H9 (cell line): Measurements from ENCODE around the gene ADSL. TPM values are rescaled to one million over a fixed set of nuclear protein-coding genes. Genes with fewer than 3 reads are reported as not detected.

Experiments used
- DNase-seq: peaks from one replicate; pipeline ENCODE4 v3.0.0-alpha.2; 2017
- H2AFZ ChIP-seq: one replicate; pipeline ENCODE4 v1.6.1; 2013; ENCODE audit warnings: mild to moderate bottlenecking, low read length, control low read depth, moderate library complexity
- H2AK5ac ChIP-seq: 2 replicates; pipeline ENCODE4 v1.6.1; 2013; ENCODE audit warnings: low read length, control low read depth, mixed read lengths; ENCODE audit not compliant: insufficient read length
- H2BK120ac ChIP-seq: one replicate; pipeline ENCODE4 v1.6.1; 2013; ENCODE audit warnings: low read depth, mild to moderate bottlenecking, low read length, control low read depth, inconsistent platforms; ENCODE audit not compliant: poor library complexity, severe bottlenecking
- H2BK12ac ChIP-seq: 2 replicates; pipeline ENCODE4 v1.6.1; 2013; ENCODE audit warnings: low read length, control low read depth, mixed read lengths, low read depth; ENCODE audit not compliant: insufficient read length
- H2BK15ac ChIP-seq: 2 replicates; pipeline ENCODE4 v1.6.1; 2013; ENCODE audit warnings: low read depth, low read length, control low read depth
- H2BK20ac ChIP-seq: one replicate; pipeline ENCODE4 v1.6.1; 2013; ENCODE audit warnings: low read depth, mild to moderate bottlenecking, low read length, control low read depth, inconsistent platforms; ENCODE audit not compliant: poor library complexity, severe bottlenecking
- H2BK5ac ChIP-seq: 2 replicates; pipeline ENCODE4 v1.6.1; 2013; ENCODE audit warnings: low read length, control low read depth, mixed read lengths; ENCODE audit not compliant: insufficient read length
- H3K14ac ChIP-seq: 2 replicates; pipeline ENCODE4 v1.6.1; 2013; ENCODE audit warnings: low read length, control low read depth; ENCODE audit not compliant: insufficient read depth
- H3K18ac ChIP-seq: 2 replicates; pipeline ENCODE4 v1.6.1; 2013; ENCODE audit warnings: low read depth, mild to moderate bottlenecking, mixed read lengths, low read length, control low read depth; ENCODE audit not compliant: insufficient read length
- H3K23ac ChIP-seq: 2 replicates; pipeline ENCODE4 v1.6.1; 2013; ENCODE audit warnings: low read length, control low read depth, mixed read lengths, low read depth; ENCODE audit not compliant: insufficient read length
- H3K23me2 ChIP-seq: 2 replicates; pipeline ENCODE4 v1.6.1; 2013; ENCODE audit warnings: low read depth, mild to moderate bottlenecking, mixed read lengths, low read length, control low read depth; ENCODE audit not compliant: insufficient read length, poor library complexity, severe bottlenecking
- H3K27ac ChIP-seq: 2 replicates; pipeline ENCODE4 v1.5.1; 2013; ENCODE audit warnings: low read length, control low read depth, mixed read lengths, low read depth; ENCODE audit not compliant: insufficient read length
- H3K27me3 ChIP-seq: 2 replicates; pipeline ENCODE4 v1.6.1; 2013; ENCODE audit warnings: low read length, control low read depth, inconsistent platforms; ENCODE audit not compliant: insufficient read depth
- H3K4ac ChIP-seq: 2 replicates; pipeline ENCODE4 v1.6.1; 2013; ENCODE audit warnings: low read depth, mild to moderate bottlenecking, control low read depth, inconsistent platforms, low read length, moderate library complexity
- H3K4me1 ChIP-seq: 2 replicates; pipeline ENCODE4 v1.6.1; 2013; ENCODE audit warnings: low read length, control low read depth, inconsistent platforms; ENCODE audit not compliant: insufficient read depth
- H3K4me2 ChIP-seq: 2 replicates; pipeline ENCODE4 v1.6.1; 2013; ENCODE audit warnings: low read length, control low read depth, mixed read lengths; ENCODE audit not compliant: insufficient read length, insufficient read depth
- H3K56ac ChIP-seq: 2 replicates; pipeline ENCODE4 v1.6.1; 2013; ENCODE audit warnings: low read depth, mild to moderate bottlenecking, mixed read lengths, low read length, control low read depth; ENCODE audit not compliant: insufficient read length
- H3K79me1 ChIP-seq: 2 replicates; pipeline ENCODE4 v1.6.1; 2013; ENCODE audit warnings: low read depth, mild to moderate bottlenecking, moderate library complexity, low read length, control low read depth, inconsistent platforms; ENCODE audit not compliant: insufficient read depth, poor library complexity, severe bottlenecking
- H3K79me2 ChIP-seq: 2 replicates; pipeline ENCODE4 v1.6.1; 2013; ENCODE audit warnings: low read length, control low read depth, inconsistent platforms; ENCODE audit not compliant: insufficient read depth
- H3K9ac ChIP-seq: 2 replicates; pipeline ENCODE4 v1.6.1; 2013; ENCODE audit warnings: low read length, control low read depth, mixed read lengths; ENCODE audit not compliant: insufficient read length; ENCODE audit errors: extremely low read depth
- H3K9me3 ChIP-seq: one replicate; pipeline ENCODE4 v1.6.1; 2013; ENCODE audit warnings: low read depth, low read length, inconsistent platforms; ENCODE audit not compliant: control insufficient read depth
- H3T11ph ChIP-seq: one replicate; pipeline ENCODE4 v1.6.1; 2013; ENCODE audit warnings: mild to moderate bottlenecking, low read length, control low read depth, inconsistent platforms
- H4K20me1 ChIP-seq: one replicate; pipeline ENCODE4 v1.6.1; 2013; ENCODE audit not compliant: control insufficient read depth, insufficient read length, insufficient read depth
- H4K5ac ChIP-seq: 2 replicates; pipeline ENCODE4 v1.6.1; 2013; ENCODE audit warnings: low read depth, mild to moderate bottlenecking, mixed read lengths, low read length, control low read depth; ENCODE audit not compliant: insufficient read length
- H4K8ac ChIP-seq: replicated peaks from 2 replicates; pipeline ENCODE4 v1.6.1; 2013; ENCODE audit warnings: low read length, control low read depth, mixed read lengths, low read depth; ENCODE audit not compliant: insufficient read length
- H4K91ac ChIP-seq: 2 replicates; pipeline ENCODE4 v1.6.1; 2013; ENCODE audit warnings: low read depth, mild to moderate bottlenecking, moderate library complexity, mixed read lengths, low read length, control low read depth; ENCODE audit not compliant: insufficient read length
- H3K27ac Mint-ChIP-seq, 3 experiments: 2 replicates in 2 of 3; 3 replicates in 1 of 3; pipeline ENCODE4 v1.8.0; 2020 to 2021; ENCODE audit warnings: mixed read lengths in 3 of 3, mild to moderate bottlenecking in 1 of 3, moderate library complexity in 1 of 3
- H3K27me3 Mint-ChIP-seq: 2 replicates; pipeline ENCODE4 v1.8.0; 2021; ENCODE audit warnings: low read depth, mild to moderate bottlenecking, moderate library complexity, mixed read lengths
- H3K36me3 Mint-ChIP-seq, 3 experiments: 2 replicates in 2 of 3; 3 replicates in 1 of 3; pipeline ENCODE4 v1.8.0; 2020 to 2021; ENCODE audit warnings: low read depth in 3 of 3, mixed read lengths in 3 of 3; ENCODE audit not compliant: insufficient read depth in 1 of 3
- H3K4me1 Mint-ChIP-seq, 2 experiments: 2 replicates each; pipeline ENCODE4 v1.8.0; 2020; ENCODE audit warnings: mixed read lengths in 2 of 2
- H3K4me3 Mint-ChIP-seq, 2 experiments: 2 replicates in 1 of 2; 3 replicates in 1 of 2; pipeline ENCODE4 v1.8.0; 2020 to 2021; ENCODE audit warnings: mild to moderate bottlenecking in 2 of 2, mixed read lengths in 2 of 2, moderate library complexity in 1 of 2
- H3K9me3 Mint-ChIP-seq, 2 experiments: 2 replicates in 1 of 2; 3 replicates in 1 of 2; pipeline ENCODE4 v1.8.0; 2020; ENCODE audit warnings: mild to moderate bottlenecking in 2 of 2, mixed read lengths in 2 of 2, moderate library complexity in 1 of 2
- WGBS: extraction: QIAGEN DNeasy Blood & Tissue Kit; methylation state at CpG from one replicate; pipeline ENCODE4 v1.1.7; 2013; ENCODE audit warnings: missing lambda C conversion rate, low lambda C conversion rate, mixed read lengths; ENCODE audit not compliant: insufficient read length; ENCODE audit errors: extremely low coverage; 5-methylcytosine and 5-hydroxymethylcytosine counted together
- total RNA-seq: library from RNA; stranded (reverse); gene quantifications from 2 replicates; pipeline ENCODE4 v1.2.1, GENCODE V29; 2021
- TF ChIP-seq, protein P1 (sequence below): fragments of 200-600 bp; sonication (generic); conservative IDR thresholded peaks from 3 replicates; pipeline ENCODE4 v1.8.0; 2021; ENCODE audit warnings: antibody characterized with exemption, mild to moderate bottlenecking

ADSL gene
- total RNA-seq, 1 experiment from 2014 or later = 175 TPM

GRCh38 chr22:40421941-40422340 is 75.6 kb downstream of the ADSL start:
- Histone ChIP-seq H2AFZ (no peak overlapping the region), H3K4me1 (no peaks in the 10 kb centered on the region), H3K9me3 (no peaks in the 10 kb centered on the region), H2BK20ac (no peak overlapping the region), H3K14ac (no peak overlapping the region), H2BK120ac (no peak overlapping the region), H3T11ph (no peak overlapping the region), H3K27ac (no peak overlapping the region), H2BK15ac (no peak overlapping the region), H4K20me1 (no peaks in the 10 kb centered on the region), H3K23ac (no peak overlapping the region), H3K79me2 (no peaks in the 10 kb centered on the region), H2BK5ac (no peak overlapping the region), H3K9ac (no peak overlapping the region), H2BK12ac (no peak overlapping the region), H3K56ac (no peak overlapping the region), H3K27me3 (no peaks in the 10 kb centered on the region), H3K23me2 (no peaks in the 10 kb centered on the region), H3K79me1 (no peaks in the 10 kb centered on the region), H3K18ac (no peak overlapping the region), H2AK5ac (no peak overlapping the region), H4K91ac (no peak overlapping the region), H3K4me2 (no peak overlapping the region), H4K8ac (no peak overlapping the region), H3K4ac (no peak overlapping the region), H4K5ac (no peak overlapping the region)
- no peak for DNase-seq
- TF ChIP-seq, protein P1, sequence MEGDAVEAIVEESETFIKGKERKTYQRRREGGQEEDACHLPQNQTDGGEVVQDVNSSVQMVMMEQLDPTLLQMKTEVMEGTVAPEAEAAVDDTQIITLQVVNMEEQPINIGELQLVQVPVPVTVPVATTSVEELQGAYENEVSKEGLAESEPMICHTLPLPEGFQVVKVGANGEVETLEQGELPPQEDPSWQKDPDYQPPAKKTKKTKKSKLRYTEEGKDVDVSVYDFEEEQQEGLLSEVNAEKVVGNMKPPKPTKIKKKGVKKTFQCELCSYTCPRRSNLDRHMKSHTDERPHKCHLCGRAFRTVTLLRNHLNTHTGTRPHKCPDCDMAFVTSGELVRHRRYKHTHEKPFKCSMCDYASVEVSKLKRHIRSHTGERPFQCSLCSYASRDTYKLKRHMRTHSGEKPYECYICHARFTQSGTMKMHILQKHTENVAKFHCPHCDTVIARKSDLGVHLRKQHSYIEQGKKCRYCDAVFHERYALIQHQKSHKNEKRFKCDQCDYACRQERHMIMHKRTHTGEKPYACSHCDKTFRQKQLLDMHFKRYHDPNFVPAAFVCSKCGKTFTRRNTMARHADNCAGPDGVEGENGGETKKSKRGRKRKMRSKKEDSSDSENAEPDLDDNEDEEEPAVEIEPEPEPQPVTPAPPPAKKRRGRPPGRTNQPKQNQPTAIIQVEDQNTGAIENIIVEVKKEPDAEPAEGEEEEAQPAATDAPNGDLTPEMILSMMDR = no peak
- H3K27ac Mint-ChIP-seq = peak overlapping the region in 2 of 3 experiments; percentile 1 to 42; a peak in 1 of 7 replicates
- no CpG with 5 or more reads among the region's 1 CpG for WGBS
- H3K4me3 Mint-ChIP-seq = no peak overlapping the region
- H3K9me3 Mint-ChIP-seq = no peaks in the 10 kb centered on the region
- peaks cover 2 to 44% (median 43%) of the 10 kb centered on the region in 3 experiments; a peak in 6 of 7 replicates for H3K36me3 Mint-ChIP-seq
- no peaks in the 10 kb centered on the region for H3K27me3 Mint-ChIP-seq
- H3K4me1 Mint-ChIP-seq = peaks cover 0 to 6% of the 10 kb centered on the region in 2 experiments; a peak in 1 of 4 replicates
